Endodermal cell (in vitro differentiated cells): ENCODE measurements around the gene SNX22. TPM values are rescaled to one million over a fixed set of nuclear protein-coding genes. Genes with fewer than 3 reads are reported as not detected.
A peak's percentile ranks its signal among the peaks of the same experiment; 100 is the strongest.

Experiments
- DNase-seq: peaks from one replicate; pipeline ENCODE4 v3.0.0-alpha.2; 2017
- H3K27ac ChIP-seq: 2 replicates; pipeline ENCODE4 v1.5.1; 2013; ENCODE audit warnings: mild to moderate bottlenecking, low read depth, low read length, moderate library complexity
- H3K27me3 ChIP-seq: 2 replicates; pipeline ENCODE4 v1.6.1; 2013; ENCODE audit warnings: mild to moderate bottlenecking, low read length, moderate library complexity; ENCODE audit not compliant: insufficient read depth, control insufficient read depth, poor library complexity, severe bottlenecking
- H3K36me3 ChIP-seq: 2 replicates; pipeline ENCODE4 v1.7.0; 2013; ENCODE audit warnings: mild to moderate bottlenecking, low read length, moderate library complexity; ENCODE audit not compliant: control insufficient read depth, insufficient read depth
- H3K4me1 ChIP-seq: one replicate; pipeline ENCODE4 v1.7.0; 2013; ENCODE audit warnings: low read length; ENCODE audit not compliant: control insufficient read depth, insufficient read depth
- H3K4me3 ChIP-seq: 2 replicates; pipeline ENCODE4 v1.5.1; 2013; ENCODE audit warnings: mild to moderate bottlenecking, low read length, moderate library complexity
- H3K9ac ChIP-seq: 2 replicates; pipeline ENCODE4 v1.6.1; 2013; ENCODE audit warnings: mild to moderate bottlenecking, low read length, moderate library complexity; ENCODE audit not compliant: poor library complexity, severe bottlenecking; ENCODE audit errors: extremely low read depth
- H3K9me3 ChIP-seq: 2 replicates; pipeline ENCODE4 v1.6.1; 2013; ENCODE audit warnings: mild to moderate bottlenecking, low read length, moderate library complexity; ENCODE audit not compliant: control insufficient read depth
- H3K27ac Mint-ChIP-seq: 2 replicates; pipeline ENCODE4 v1.8.0; 2020; ENCODE audit warnings: mixed read lengths
- H3K27me3 Mint-ChIP-seq: 2 replicates; pipeline ENCODE4 v1.8.0; 2021; ENCODE audit warnings: mild to moderate bottlenecking, mixed read lengths; ENCODE audit not compliant: insufficient read depth
- H3K36me3 Mint-ChIP-seq: 2 replicates; pipeline ENCODE4 v1.8.0; 2020; ENCODE audit warnings: low read depth, mixed read lengths
- H3K4me1 Mint-ChIP-seq: 2 replicates; pipeline ENCODE4 v1.8.0; 2020; ENCODE audit warnings: mixed read lengths
- H3K4me3 Mint-ChIP-seq: 2 replicates; pipeline ENCODE4 v1.8.0; 2020; ENCODE audit warnings: mild to moderate bottlenecking, moderate library complexity, mixed read lengths
- H3K9me3 Mint-ChIP-seq: 2 replicates; pipeline ENCODE4 v1.8.0; 2020; ENCODE audit warnings: mild to moderate bottlenecking, mixed read lengths
- CTCF ChIP-seq: fragments of 200-600 bp; sonication (generic); conservative IDR thresholded peaks from 2 replicates; pipeline ENCODE4 v1.5.0; 2021; ENCODE audit warnings: antibody characterized with exemption, mild to moderate bottlenecking
- WGBS, 2 experiments: methylation state at CpG; one replicate each; pipeline versions ENCODE4 v1.1.5 to v1.1.7; 2013; ENCODE audit warnings: missing lambda C conversion rate in 2 of 2, mixed read lengths in 1 of 2; ENCODE audit not compliant: insufficient coverage in 1 of 2, insufficient read length in 1 of 2; 5-methylcytosine and 5-hydroxymethylcytosine counted together
- total RNA-seq, 2 donors: library from RNA; stranded (reverse); fragmentation: NEBNext Ultra II Directional in 1 of 2; extraction: Animal tissue kit (Norgen Biotek cat#: 25700) in 1 of 2; gene quantifications; 2 replicates in 1 of 2; 3 replicates in 1 of 2; pipeline ENCODE4 v1.2.1, GENCODE V29; 2021

SNX22 gene
- total RNA-seq, 2 donors from 2014 or later = 1.6 to 2.6 TPM

GRCh38 chr15:64141798-64142512 lies 9.6 kb upstream of the SNX22 start:
- Mint-ChIP-seq H3K27me3 (no peaks in the 10 kb centered on the region), H3K4me3 (no peak overlapping the region), H3K27ac (peak overlapping the region; percentile 30), H3K9me3 (no peaks in the 10 kb centered on the region), H3K36me3 (peaks cover 13% of the 10 kb centered on the region), H3K4me1 (peaks cover 23% of the 10 kb centered on the region)
- H3K9ac ChIP-seq = no peak overlapping the region
- no peak overlapping the region for H3K27ac ChIP-seq
- peak; percentile 26 for DNase-seq
- no peaks in the 10 kb centered on the region for H3K9me3 ChIP-seq
- H3K27me3 ChIP-seq = no peaks in the 10 kb centered on the region
- peaks cover under 1% of the 10 kb centered on the region for H3K4me1 ChIP-seq
- TF ChIP-seq CTCF = no peak
- 93 to 98% methylated on average over 8 of the region's 8 CpGs for WGBS, 2 experiments
- peaks cover 4% of the 10 kb centered on the region for H3K36me3 ChIP-seq
- H3K4me3 ChIP-seq = no peak overlapping the region

- peaks cover 6% of the 10 kb centered on the region for H3K4me1 ChIP-seq
- H3K9ac ChIP-seq = no peak overlapping the region
- H3K36me3 ChIP-seq = peaks cover 4% of the 10 kb centered on the region
- peak; percentile 68 for DNase-seq
- Mint-ChIP-seq H3K4me3 (no peak overlapping the region), H3K36me3 (peaks cover 7% of the 10 kb centered on the region), H3K9me3 (no peaks in the 10 kb centered on the region), H3K27me3 (no peaks in the 10 kb centered on the region), H3K27ac (no peak overlapping the region), H3K4me1 (peaks cover 23% of the 10 kb centered on the region)
- no peak overlapping the region for H3K27ac ChIP-seq
- TF ChIP-seq CTCF = peak; percentile 67
- no peak overlapping the region for H3K4me3 ChIP-seq
- no peaks in the 10 kb centered on the region for H3K9me3 ChIP-seq
- 76 to 82% methylated on average over 6 of the region's 6 CpGs for WGBS, 2 experiments
- H3K27me3 ChIP-seq = no peaks in the 10 kb centered on the region
These were observed 8.3 kb upstream of the SNX22 start for GRCh38 chr15:64143276-64143675.

- peak overlapping the region; percentile 60 for H3K27ac ChIP-seq
- no peak for TF ChIP-seq CTCF
- Mint-ChIP-seq H3K9me3 (no peaks in the 10 kb centered on the region), H3K4me3 (no peak overlapping the region), H3K4me1 (peaks cover 23% of the 10 kb centered on the region), H3K27ac (no peak overlapping the region), H3K27me3 (no peaks in the 10 kb centered on the region), H3K36me3 (peaks cover 7% of the 10 kb centered on the region)
- no peaks in the 10 kb centered on the region for H3K27me3 ChIP-seq
- H3K36me3 ChIP-seq = no peaks in the 10 kb centered on the region
- no peak overlapping the region for H3K4me3 ChIP-seq
- peak; percentile 31 for DNase-seq
- no peak overlapping the region for H3K9ac ChIP-seq
- H3K4me1 ChIP-seq = peaks cover 6% of the 10 kb centered on the region
- H3K9me3 ChIP-seq = no peaks in the 10 kb centered on the region
- WGBS, 2 experiments = 85 to 91% methylated on average over 8 of the region's 8 CpGs
These were observed 7.4 kb upstream of the SNX22 start for GRCh38 chr15:64144192-64144564.
